Measurements from ENCODE around the gene SLAIN1. TPM values are rescaled to one million over a fixed set of nuclear protein-coding genes. Genes with fewer than 3 reads are reported as not detected.

The SLAIN1 gene
- total RNA-seq, 4 donors from 2014 or later: 0.88 to 8.7 (median 4.1) TPM

DNA sequence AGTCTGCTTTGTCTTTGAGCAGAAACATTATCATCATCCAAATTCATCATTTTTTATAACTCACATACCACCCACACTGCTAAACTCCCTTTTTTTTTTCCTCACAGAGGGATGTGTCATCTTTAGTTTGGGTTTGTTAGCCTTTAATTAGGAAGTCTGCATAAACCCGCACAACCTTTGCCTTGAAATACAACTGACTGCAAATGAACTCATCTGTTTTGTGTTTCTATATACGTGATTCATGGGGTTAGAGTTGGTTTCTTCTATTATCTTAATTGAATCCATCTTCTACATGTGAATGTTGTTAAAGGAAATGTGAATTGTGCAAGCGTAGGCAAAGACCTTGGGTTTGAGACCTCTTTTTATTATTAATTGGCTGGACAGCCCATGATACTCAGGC, 102.7 kb downstream of the SLAIN1 start:
- TF ChIP-seq CTCF (IDR thresholded peaks at IDR 0.05; ENCODE audit: low read depth): no peak

GRCh38 chr13:77806518-77806917, 109.0 kb downstream of the SLAIN1 start:
- no peak for TF ChIP-seq CTCF (IDR thresholded peaks at IDR 0.05; ENCODE audit: low read depth)

DNA sequence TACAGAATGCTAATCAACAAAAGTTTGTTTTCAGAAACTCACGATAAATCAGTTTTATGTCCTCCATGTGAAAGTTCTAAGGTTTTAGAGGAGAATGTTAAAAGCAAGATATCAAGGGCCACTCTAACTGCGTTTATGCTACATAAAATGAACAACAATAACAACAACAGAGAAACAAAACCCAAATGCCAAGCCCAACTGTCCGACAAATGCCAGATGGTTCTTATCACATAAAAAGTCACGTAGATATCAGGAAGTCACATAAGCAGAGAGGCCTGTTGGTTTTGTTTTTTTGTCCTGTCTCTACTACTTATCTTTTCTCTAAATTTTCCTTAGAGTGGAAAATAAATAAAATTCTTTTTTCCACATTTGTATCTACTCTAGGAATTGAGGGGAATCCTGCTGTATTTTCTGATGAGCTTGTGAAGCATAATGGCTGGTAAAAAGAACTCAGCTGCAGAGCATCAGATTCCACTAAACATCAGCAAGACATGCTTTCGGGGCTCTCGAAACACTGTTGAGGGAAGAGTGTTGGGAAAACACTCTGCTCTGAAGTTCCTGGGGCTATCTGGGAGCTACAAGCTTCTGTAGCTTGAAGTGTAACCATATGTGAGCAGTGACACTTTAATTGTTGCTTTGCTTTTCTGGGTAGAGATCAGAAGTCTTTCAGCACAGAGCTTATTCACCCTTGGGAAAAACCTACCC, 110.1 kb downstream of the SLAIN1 start:
- no peak for TF ChIP-seq CTCF (IDR thresholded peaks at IDR 0.05; ENCODE audit: low read depth)

- no peak for TF ChIP-seq CTCF (IDR thresholded peaks at IDR 0.05; ENCODE audit: low read depth)
These were observed 112.9 kb downstream of the SLAIN1 start for GRCh38 chr13:77810430-77810829.

DNA sequence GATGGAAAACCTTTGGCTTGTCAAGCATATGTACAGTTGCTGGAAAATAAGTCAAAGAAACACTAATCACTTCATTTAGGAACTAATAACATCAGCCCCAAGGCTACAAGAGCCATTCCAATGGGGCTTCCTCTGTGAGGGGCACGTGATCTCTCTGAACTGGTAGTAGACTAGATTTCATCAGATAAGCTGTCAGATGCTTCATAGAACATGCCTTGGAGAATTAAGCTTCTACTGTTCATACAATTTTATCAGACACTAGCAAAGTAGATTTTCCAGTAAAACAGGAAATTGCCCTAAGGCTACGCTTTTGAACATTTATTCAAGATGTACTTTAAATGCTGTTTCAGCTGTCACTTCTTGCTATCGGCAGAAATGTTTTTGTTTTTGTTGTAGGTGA, 113.4 kb downstream of the SLAIN1 start:
- no peak for TF ChIP-seq CTCF (IDR thresholded peaks at IDR 0.05; ENCODE audit: low read depth)

DNA sequence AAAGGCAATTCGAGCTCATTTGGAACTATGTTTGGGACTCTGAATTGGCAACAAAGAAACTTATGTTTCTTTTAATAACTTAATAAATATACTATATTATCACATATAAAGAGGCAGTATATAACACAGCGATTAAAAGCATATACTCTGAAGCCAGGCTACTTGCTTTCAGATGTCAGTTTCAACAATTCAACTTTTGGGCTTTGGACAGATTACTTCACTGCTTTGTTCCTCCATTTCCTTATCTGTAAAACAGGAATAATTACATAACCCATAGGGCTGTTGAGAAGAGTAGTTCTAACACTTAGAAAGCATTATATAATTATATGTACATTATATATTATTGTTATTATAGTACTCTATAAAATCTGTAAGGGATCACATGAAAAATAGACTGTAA, 113.9 kb downstream of the SLAIN1 start:
- TF ChIP-seq CTCF (IDR thresholded peaks at IDR 0.05; ENCODE audit: low read depth): no peak

DNA sequence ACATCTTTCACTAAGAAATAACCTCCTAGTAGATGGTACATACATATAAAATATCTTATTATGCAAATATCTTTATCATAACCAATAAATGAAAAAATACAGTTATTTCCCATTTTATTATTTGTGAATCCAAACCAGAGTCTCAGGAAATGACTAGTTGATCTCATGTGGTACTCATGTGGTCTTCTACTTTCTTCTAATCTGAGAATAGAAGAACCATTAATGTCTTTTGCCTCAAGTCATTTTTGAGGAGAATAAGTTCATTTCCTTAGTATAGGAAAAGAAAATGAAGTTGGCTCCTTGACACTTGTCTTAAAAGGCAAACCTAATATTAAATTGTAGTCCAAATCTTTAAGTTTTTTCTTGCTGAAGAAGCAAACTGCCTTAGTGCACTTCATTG, 114.5 kb downstream of the SLAIN1 start:
- TF ChIP-seq CTCF (IDR thresholded peaks at IDR 0.05; ENCODE audit: low read depth): no peak

Small RNA genes within 50 kb of the gene (small RNA-seq; reads per million reads assigned to genes)
- gene MIR3665 (not detected), gene SPTLC1P5 (not detected)

Other genes starting within 250 kb of the SLAIN1 start
- under 1 TPM; 0.17 to 0.57 (median 0.35) TPM for gene SCEL, start 162.0 kb upstream of the SLAIN1 start, total RNA-seq
- gene EDNRB, start 221.1 kb downstream of the SLAIN1 start, total RNA-seq: 100 to 1,000 TPM in 3 of 4 donors, 10 to 100 TPM in 1; 99.8 to 163 (median 103) TPM

Data from subcutaneous adipose tissue (tissue), 4 donors.